Epithelial cell of proximal tubule (primary cell): ENCODE results near the gene FBXL20. TPM values are rescaled to one million over a fixed set of nuclear protein-coding genes. Genes with fewer than 3 reads are reported as not detected.

Source experiments
- DNase-seq: peaks from one replicate; pipeline ENCODE4 v3.0.0-alpha.2; 2011; ENCODE audit warnings: low read depth
- H3K4me3 ChIP-seq: 2 replicates; pipeline ENCODE4 v1.5.1; 2011; ENCODE audit warnings: low read depth, mild to moderate bottlenecking, low read length
- CTCF ChIP-seq: conservative IDR thresholded peaks from 2 replicates; pipeline ENCODE4 v1.5.1; 2012; ENCODE audit warnings: low read depth, mild to moderate bottlenecking, low read length
- total RNA-seq: library from RNA; depleted of rRNA; stranded (reverse); fragments of >200 nt; gene quantifications from 2 replicates; pipeline ENCODE4 v1.2.3, GENCODE V29; 2015

The FBXL20 gene
- total RNA-seq, 1 donor from 2014 or later = 9.3 TPM

GRCh38 chr17:39402890-39403605 lies 1.6 kb upstream of the FBXL20 start:
- DNase-seq = no peak
- H3K4me3 ChIP-seq = no peak overlapping the region
- TF ChIP-seq CTCF = no peak

- no peak for DNase-seq
- no peak for TF ChIP-seq CTCF
- H3K4me3 ChIP-seq = peak overlapping the region; percentile 95
Observed at GRCh38 chr17:39402244-39402889, 941 bp upstream of the FBXL20 start.

GRCh38 chr17:39400547-39401411 lies 647 bp downstream of the FBXL20 start:
- H3K4me3 ChIP-seq = peak overlapping the region; percentile 95
- DNase-seq = no peak
- no peak for TF ChIP-seq CTCF

- H3K4me3 ChIP-seq = peak overlapping the region; percentile 95
- no peak for TF ChIP-seq CTCF
- no peak for DNase-seq
Observed at GRCh38 chr17:39399791-39400190, 1.6 kb downstream of the FBXL20 start.

GRCh38 chr17:39393736-39394135 lies 7.7 kb downstream of the FBXL20 start:
- no peak for DNase-seq
- no peak overlapping the region for H3K4me3 ChIP-seq
- no peak for TF ChIP-seq CTCF

GRCh38 chr17:39391448-39391847 lies 10.0 kb downstream of the FBXL20 start:
- H3K4me3 ChIP-seq = no peak overlapping the region
- no peak for TF ChIP-seq CTCF
- no peak for DNase-seq
